Measurements from ENCODE around the gene ZNF70. TPM values are rescaled to one million over a fixed set of nuclear protein-coding genes. Genes with fewer than 3 reads are reported as not detected.

Gene ZNF70
- total and polyA plus RNA-seq, 2 of the 13 experiments (the other 11 are each of a cell fraction or from before 2014, with no cell fraction given): 0.62 to 3.6 TPM

DNA sequence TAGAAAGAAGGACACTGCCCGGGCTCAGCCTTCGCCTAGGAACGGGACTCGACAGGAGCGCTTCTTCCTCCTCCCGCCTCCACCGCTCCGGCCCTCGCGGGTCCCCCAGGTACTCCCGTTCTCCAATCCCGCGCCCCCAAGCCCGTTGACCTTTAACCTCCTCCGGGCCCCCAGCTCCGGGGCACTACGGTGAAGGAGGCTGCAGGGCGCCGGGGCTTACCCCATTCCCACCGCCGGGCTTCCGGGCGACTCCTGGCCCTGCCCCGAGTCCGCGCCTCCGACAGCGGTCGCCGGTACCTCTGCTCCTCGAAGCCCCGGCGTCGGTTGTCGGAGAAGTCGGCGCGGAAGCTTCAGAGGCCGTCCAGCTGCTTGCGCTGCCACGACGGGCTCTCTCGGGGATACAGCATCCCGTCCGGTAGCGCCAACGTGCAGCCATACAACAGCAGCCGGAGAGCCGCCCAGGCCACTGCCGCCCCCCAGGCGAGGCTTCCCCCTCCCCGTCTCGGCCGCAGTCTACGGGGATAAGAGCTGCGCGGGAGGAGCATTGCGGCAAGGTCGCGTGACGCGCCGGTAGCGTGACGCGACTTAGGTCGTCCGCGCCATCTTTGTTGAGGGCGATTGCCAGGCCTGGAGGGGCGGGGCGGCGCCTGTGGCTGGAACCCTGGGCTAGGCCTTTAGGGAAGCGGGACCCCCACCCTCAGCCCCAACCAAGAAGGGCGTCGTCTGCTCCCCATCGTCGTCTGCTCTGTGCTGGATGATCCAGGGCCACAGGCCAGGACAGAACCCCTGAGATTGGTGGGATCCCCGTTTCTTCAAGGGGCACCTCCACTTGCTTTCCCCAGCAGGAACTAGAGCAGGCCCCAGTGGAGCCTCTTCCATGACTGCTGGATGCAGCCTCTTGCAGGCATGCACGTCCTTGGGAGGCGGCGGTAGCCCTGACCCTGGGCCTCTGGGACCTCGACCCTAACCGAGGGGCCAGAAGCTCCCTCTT lies 33.8 kb downstream of the ZNF70 start (continued):
- TF ChIP-seq, protein P1, sequence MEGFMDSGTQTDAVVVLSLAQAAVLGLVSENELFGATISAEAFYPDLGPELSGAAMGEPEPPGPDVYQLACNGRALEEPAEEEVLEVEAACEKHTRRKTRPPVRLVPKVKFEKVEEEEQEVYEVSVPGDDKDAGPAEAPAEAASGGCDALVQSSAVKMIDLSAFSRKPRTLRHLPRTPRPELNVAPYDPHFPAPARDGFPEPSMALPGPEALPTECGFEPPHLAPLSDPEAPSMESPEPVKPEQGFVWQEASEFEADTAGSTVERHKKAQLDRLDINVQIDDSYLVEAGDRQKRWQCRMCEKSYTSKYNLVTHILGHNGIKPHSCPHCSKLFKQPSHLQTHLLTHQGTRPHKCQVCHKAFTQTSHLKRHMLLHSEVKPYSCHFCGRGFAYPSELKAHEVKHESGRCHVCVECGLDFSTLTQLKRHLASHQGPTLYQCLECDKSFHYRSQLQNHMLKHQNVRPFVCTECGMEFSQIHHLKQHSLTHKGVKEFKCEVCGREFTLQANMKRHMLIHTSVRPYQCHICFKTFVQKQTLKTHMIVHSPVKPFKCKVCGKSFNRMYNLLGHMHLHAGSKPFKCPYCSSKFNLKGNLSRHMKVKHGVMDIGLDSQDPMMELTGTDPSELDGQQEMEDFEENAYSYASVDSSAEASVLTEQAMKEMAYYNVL (CRISPR knock-in tag; IDR thresholded peaks at IDR 0.05; ENCODE audit: borderline replicate concordance): peak; percentile 87; the same call in 1 of the 2 replicates
- TF ChIP-seq EEA1 (CRISPR knock-in tag; IDR thresholded peaks at IDR 0.05; ENCODE audit: borderline replicate concordance) (peak; percentile 35; the same call in 1 of the 2 replicates), ARNT (IDR thresholded peaks at IDR 0.05) (no peak), ZNF317 (CRISPR knock-in tag; IDR thresholded peaks at IDR 0.05) (peak; percentile 82; the same call in 1 of the 2 replicates), HNRNPUL1 (IDR thresholded peaks at IDR 0.05; ENCODE audit: low read depth, low read length) (no peak), GATAD2A (CRISPR knock-in tag; IDR thresholded peaks at IDR 0.05) (peak; percentile 60), ZNF879 (CRISPR knock-in tag; IDR thresholded peaks at IDR 0.05) (no peak), NFKB2 (CRISPR knock-in tag; IDR thresholded peaks at IDR 0.05; ENCODE audit: borderline replicate concordance) (peak; percentile 78), SRSF4 (IDR thresholded peaks at IDR 0.05; ENCODE audit: low read depth, low read length, poor library complexity, severe bottlenecking) (no peak), HNRNPLL (IDR thresholded peaks at IDR 0.05; ENCODE audit: low read depth, low read length, poor library complexity, severe bottlenecking) (peak; percentile 98), AGO1 (IDR thresholded peaks at IDR 0.05; ENCODE audit: low read depth, low read length, poor library complexity, severe bottlenecking) (no peak), ZBTB42 (CRISPR knock-in tag; IDR thresholded peaks at IDR 0.05) (no peak), NFIB (CRISPR knock-in tag; IDR thresholded peaks at IDR 0.05; ENCODE audit: borderline replicate concordance) (no peak), HNRNPL (IDR thresholded peaks at IDR 0.05; ENCODE audit: low read depth, low read length) (0 out of 2 replicates have a peak, but pooled peaks have one; percentile 58), MXD4 (CRISPR knock-in tag; IDR thresholded peaks at IDR 0.05) (no peak), SNRNP70 (IDR thresholded peaks at IDR 0.05; ENCODE audit: low read depth, low read length) (no peak), KAT8 (CRISPR knock-in tag; IDR thresholded peaks at IDR 0.05) (peak; percentile 91), CC2D1A (CRISPR knock-in tag; IDR thresholded peaks at IDR 0.05) (no peak), ZNF383 (CRISPR knock-in tag; IDR thresholded peaks at IDR 0.05; ENCODE audit: borderline replicate concordance) (no peak)
- TF ChIP-seq, protein P2, sequence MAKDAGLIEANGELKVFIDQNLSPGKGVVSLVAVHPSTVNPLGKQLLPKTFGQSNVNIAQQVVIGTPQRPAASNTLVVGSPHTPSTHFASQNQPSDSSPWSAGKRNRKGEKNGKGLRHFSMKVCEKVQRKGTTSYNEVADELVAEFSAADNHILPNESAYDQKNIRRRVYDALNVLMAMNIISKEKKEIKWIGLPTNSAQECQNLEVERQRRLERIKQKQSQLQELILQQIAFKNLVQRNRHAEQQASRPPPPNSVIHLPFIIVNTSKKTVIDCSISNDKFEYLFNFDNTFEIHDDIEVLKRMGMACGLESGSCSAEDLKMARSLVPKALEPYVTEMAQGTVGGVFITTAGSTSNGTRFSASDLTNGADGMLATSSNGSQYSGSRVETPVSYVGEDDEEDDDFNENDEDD (CRISPR knock-in tag; IDR thresholded peaks at IDR 0.05; ENCODE audit: borderline replicate concordance): peak; percentile 90
- TF ChIP-seq, protein P3, sequence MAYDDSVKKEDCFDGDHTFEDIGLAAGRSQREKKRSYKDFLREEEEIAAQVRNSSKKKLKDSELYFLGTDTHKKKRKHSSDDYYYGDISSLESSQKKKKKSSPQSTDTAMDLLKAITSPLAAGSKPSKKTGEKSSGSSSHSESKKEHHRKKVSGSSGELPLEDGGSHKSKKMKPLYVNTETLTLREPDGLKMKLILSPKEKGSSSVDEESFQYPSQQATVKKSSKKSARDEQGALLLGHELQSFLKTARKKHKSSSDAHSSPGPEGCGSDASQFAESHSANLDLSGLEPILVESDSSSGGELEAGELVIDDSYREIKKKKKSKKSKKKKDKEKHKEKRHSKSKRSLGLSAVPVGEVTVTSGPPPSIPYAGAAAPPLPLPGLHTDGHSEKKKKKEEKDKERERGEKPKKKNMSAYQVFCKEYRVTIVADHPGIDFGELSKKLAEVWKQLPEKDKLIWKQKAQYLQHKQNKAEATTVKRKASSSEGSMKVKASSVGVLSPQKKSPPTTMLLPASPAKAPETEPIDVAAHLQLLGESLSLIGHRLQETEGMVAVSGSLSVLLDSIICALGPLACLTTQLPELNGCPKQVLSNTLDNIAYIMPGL (CRISPR knock-in tag; IDR thresholded peaks at IDR 0.05; ENCODE audit: borderline replicate concordance in 1 of 2, low read depth in 1 of 2): peak; percentile 73 to 88; a peak in 3 of 4 replicates
- TF ChIP-seq, protein P4, sequence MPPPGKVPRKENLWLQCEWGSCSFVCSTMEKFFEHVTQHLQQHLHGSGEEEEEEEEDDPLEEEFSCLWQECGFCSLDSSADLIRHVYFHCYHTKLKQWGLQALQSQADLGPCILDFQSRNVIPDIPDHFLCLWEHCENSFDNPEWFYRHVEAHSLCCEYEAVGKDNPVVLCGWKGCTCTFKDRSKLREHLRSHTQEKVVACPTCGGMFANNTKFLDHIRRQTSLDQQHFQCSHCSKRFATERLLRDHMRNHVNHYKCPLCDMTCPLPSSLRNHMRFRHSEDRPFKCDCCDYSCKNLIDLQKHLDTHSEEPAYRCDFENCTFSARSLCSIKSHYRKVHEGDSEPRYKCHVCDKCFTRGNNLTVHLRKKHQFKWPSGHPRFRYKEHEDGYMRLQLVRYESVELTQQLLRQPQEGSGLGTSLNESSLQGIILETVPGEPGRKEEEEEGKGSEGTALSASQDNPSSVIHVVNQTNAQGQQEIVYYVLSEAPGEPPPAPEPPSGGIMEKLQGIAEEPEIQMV (CRISPR knock-in tag; IDR thresholded peaks at IDR 0.05; ENCODE audit: low read depth): peak; percentile 71; the same call in 1 of the 2 replicates
